Vagina (tissue), 2 donors: ENCODE measurements around the gene PPP1R13B. TPM values are rescaled to one million over a fixed set of nuclear protein-coding genes. Genes with fewer than 3 reads are reported as not detected.

Experiments
- DNase-seq, 2 donors: peaks; one replicate each; pipeline ENCODE4 v3.0.0-alpha.2; 2017; ENCODE audit errors: extremely low spot score in 2 of 2
- H3K27ac ChIP-seq: fragments of 200-600 bp; sonication (generic); one replicate; pipeline ENCODE4 v1.5.1; 2019
- H3K27me3 ChIP-seq: fragments of 200-600 bp; sonication (generic); one replicate; pipeline ENCODE4 v1.5.1; 2019
- H3K36me3 ChIP-seq, 2 donors: fragments of 200-600 bp; sonication (generic); one replicate each; pipeline ENCODE4 v1.5.1; 2017 to 2019
- H3K4me1 ChIP-seq: fragments of 200-600 bp; sonication (generic); one replicate; pipeline ENCODE4 v1.5.1; 2019
- H3K4me3 ChIP-seq, 2 donors: fragments of 200-600 bp; sonication (generic); 1 replicate in 1 of 2; 2 replicates in 1 of 2; pipeline ENCODE4 v1.5.1; 2016 to 2019
- H3K9me3 ChIP-seq: fragments of 200-600 bp; sonication (generic); one replicate; pipeline ENCODE4 v1.5.1; 2019
- POLR2A ChIP-seq, 2 donors: fragments of 450-650 bp; IDR thresholded peaks; one replicate each; pipeline ENCODE4 v1.6.1; 2017; ENCODE audit warnings: antibody characterized with exemption in 2 of 2, mild to moderate bottlenecking in 2 of 2, moderate library complexity in 2 of 2
- POLR2AphosphoS5 ChIP-seq, 2 donors: sonication (generic); formaldehyde crosslinking; IDR thresholded peaks; one replicate each; pipeline ENCODE4 v1.9.0; 2017; ENCODE audit warnings: antibody characterized with exemption in 2 of 2, mild to moderate bottlenecking in 2 of 2, low read depth in 1 of 2; ENCODE audit not compliant: insufficient read depth in 1 of 2
- intact Hi-C: fragments of 100-400 bp; cut with DNase I; formaldehyde crosslinking; loops from one replicate; pipeline ENCODE4 v1.15.1; 2023
- total RNA-seq: library from RNA; depleted of rRNA; stranded (reverse); fragments of >200 nt; gene quantifications from one replicate; pipeline ENCODE4 v1.2.3, GENCODE V29; 2016
- TF ChIP-seq, protein P1 (sequence below), 3 experiments: fragments of 450-650 bp in 2 of 3; fragments of 200-600 bp in 1 of 3; sonication (generic) in 1 of 3; IDR thresholded peaks; one replicate each; pipeline ENCODE4 v1.5.1; 2017 to 2019; ENCODE audit warnings: antibody characterized with exemption in 3 of 3, mild to moderate bottlenecking in 2 of 3, moderate library complexity in 2 of 3

The PPP1R13B gene
- total RNA-seq, 1 donor from 2014 or later: 34.1 TPM

DNA sequence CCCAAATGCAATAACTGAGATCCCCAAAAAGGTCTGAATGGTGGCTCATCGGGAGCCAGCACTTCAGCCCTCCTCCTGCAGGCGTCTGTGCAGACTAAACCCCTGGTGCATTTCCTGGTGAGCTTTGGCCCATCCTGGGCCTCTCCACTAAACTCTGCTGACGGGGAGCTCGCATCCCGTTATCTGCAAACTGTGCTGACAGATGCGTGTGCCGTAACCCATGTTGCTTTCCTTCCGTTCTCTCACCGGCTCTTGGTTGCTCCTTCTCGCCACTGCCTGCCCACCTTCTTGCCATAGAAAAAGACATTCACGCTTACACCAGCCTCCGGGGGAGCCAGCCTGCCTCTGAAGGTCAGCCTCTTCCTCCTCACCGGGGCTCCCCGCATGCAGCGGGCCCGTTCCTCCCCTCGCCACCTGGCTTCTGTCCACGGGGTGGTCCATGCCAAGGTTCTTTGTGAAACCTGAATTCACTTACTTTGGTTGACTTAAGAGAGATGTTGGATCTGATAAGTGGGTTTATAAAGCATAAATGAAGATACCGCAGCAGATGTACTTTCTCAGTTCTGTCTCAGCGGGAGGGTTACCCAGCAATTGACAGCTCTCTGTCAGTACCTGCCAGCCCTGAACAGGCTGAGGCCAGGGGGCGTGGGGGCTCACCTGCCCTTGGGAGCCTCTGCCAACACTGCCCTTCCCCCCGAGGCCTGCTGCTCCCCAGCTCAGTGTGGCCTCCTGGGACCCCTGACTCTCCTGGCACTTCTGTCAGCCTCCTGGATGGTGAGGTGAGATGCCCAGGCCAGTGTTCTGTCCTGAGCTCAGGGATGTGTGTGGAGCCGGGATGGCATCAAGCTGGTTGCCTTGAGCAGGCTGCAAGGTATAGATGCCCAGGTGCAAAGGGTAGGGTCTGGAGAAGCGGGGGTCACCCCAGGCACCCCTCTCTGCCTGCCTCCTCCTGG lies 117.6 kb downstream of the PPP1R13B start:
- Histone ChIP-seq H3K36me3 (peaks cover 0 to 54% of the 10 kb centered on the region in 2 donors), H3K27ac (no peak overlapping the region), H3K4me3 (no peak overlapping the region), H3K27me3 (no peaks in the 10 kb centered on the region), H3K9me3 (no peaks in the 10 kb centered on the region), H3K4me1 (peaks cover 63% of the 10 kb centered on the region)
- DNase-seq: no peak
- TF ChIP-seq POLR2A (IDR thresholded peaks at IDR 0.05) (no peak), POLR2AphosphoS5 (IDR thresholded peaks at IDR 0.05; ENCODE audit: insufficient read depth in 1 of 2, low read depth in 1 of 2) (no peak)
- TF ChIP-seq, protein P1, sequence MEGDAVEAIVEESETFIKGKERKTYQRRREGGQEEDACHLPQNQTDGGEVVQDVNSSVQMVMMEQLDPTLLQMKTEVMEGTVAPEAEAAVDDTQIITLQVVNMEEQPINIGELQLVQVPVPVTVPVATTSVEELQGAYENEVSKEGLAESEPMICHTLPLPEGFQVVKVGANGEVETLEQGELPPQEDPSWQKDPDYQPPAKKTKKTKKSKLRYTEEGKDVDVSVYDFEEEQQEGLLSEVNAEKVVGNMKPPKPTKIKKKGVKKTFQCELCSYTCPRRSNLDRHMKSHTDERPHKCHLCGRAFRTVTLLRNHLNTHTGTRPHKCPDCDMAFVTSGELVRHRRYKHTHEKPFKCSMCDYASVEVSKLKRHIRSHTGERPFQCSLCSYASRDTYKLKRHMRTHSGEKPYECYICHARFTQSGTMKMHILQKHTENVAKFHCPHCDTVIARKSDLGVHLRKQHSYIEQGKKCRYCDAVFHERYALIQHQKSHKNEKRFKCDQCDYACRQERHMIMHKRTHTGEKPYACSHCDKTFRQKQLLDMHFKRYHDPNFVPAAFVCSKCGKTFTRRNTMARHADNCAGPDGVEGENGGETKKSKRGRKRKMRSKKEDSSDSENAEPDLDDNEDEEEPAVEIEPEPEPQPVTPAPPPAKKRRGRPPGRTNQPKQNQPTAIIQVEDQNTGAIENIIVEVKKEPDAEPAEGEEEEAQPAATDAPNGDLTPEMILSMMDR (IDR thresholded peaks at IDR 0.05): no peak
- intact Hi-C loops: no loop called here

DNA sequence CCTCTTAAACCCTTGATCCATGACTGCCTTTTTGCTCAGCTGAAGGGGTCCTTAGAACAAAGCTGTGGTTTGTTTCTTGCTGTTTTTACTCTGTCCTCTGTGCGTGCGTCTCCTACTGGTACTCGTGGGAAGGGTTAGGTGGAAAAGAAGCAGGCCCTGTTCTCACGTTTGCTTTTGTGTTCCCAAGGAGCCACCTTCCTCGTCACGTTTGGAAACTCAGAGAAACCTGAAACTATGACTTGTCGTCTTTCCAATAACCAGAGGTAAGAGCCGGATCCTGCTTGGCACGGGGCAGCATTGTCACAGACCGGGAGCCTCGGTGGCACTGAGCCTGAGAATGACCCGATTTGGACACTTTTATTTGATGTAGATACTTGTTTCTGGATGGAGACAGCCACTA lies 118.7 kb downstream of the PPP1R13B start:
- intact Hi-C loops: no loop called here
- Histone ChIP-seq H3K4me3 (no peak overlapping the region), H3K27ac (no peak overlapping the region), H3K4me1 (peaks cover 63% of the 10 kb centered on the region), H3K9me3 (no peaks in the 10 kb centered on the region), H3K36me3 (peaks cover 0 to 44% of the 10 kb centered on the region in 2 donors), H3K27me3 (no peaks in the 10 kb centered on the region)
- TF ChIP-seq POLR2AphosphoS5 (IDR thresholded peaks at IDR 0.05; ENCODE audit: insufficient read depth in 1 of 2, low read depth in 1 of 2): no peak
- no peak for TF ChIP-seq POLR2A (IDR thresholded peaks at IDR 0.05)
- TF ChIP-seq, protein P1 (IDR thresholded peaks at IDR 0.05): no peak
- no peak for DNase-seq

DNA sequence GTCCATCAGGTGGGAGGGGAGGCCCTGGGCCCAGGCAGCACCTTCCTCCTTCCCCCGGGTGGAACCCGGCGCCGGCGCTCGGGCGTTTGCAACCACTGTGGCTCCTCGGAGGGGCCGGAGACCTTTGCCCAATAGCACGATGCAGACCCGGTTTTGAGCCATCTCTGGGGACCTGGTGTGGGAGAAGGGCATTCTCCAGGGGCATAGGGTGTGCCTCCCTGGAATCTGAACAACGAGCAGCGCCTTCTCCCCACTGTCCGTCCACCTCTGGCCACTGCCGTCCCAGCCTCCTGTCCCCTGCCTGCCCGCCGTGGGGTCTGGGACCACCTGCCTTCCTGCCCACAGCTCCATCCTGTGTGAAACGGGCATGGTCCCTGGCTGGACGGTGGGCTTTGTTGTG lies 119.2 kb downstream of the PPP1R13B start:
- intact Hi-C loops: no loop called here
- Histone ChIP-seq H3K27ac (no peak overlapping the region), H3K4me1 (peaks cover 69% of the 10 kb centered on the region), H3K27me3 (no peaks in the 10 kb centered on the region), H3K9me3 (no peaks in the 10 kb centered on the region), H3K36me3 (peaks cover 0 to 42% of the 10 kb centered on the region in 2 donors), H3K4me3 (no peak overlapping the region)
- no peak for TF ChIP-seq POLR2A (IDR thresholded peaks at IDR 0.05)
- no peak for TF ChIP-seq POLR2AphosphoS5 (IDR thresholded peaks at IDR 0.05; ENCODE audit: insufficient read depth in 1 of 2, low read depth in 1 of 2)
- TF ChIP-seq, protein P1 (IDR thresholded peaks at IDR 0.05): no peak
- no peak for DNase-seq

DNA sequence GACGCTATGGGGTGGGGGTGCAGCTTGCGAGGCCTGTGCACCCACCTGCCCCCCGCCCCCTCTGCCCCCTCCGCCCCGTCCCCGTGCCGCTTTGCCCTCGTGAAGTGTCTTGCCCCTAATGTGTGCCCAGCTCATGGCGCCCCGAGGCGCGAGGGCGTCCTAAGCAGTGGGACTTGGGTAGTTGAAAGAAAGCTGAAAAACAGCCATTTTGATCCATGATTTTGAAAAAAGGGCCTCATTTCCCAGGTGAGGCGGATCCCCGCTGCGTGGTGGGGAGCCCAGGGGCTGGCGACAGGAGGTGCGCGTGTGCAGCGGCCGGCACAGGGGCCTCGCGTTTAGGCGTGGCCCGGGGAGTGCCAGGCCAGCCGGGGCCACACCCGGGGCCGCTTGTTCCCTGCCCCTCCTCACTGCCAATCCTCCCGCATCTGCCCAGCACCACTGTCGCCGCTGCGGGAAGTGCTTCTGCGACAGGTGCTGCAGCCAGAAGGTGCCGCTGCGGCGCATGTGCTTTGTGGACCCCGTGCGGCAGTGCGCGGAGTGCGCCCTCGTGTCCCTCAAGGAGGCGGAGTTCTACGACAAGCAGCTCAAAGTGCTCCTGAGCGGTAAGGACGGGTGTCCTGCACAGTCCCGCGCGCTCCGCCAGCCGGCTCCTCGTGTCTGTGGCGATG lies 119.9 kb downstream of the PPP1R13B start:
- Histone ChIP-seq H3K36me3 (peaks cover 0 to 42% of the 10 kb centered on the region in 2 donors), H3K27me3 (no peaks in the 10 kb centered on the region), H3K4me1 (peaks cover 69% of the 10 kb centered on the region), H3K27ac (no peak overlapping the region), H3K9me3 (no peaks in the 10 kb centered on the region), H3K4me3 (no peak overlapping the region)
- DNase-seq: no peak
- TF ChIP-seq POLR2AphosphoS5 (IDR thresholded peaks at IDR 0.05; ENCODE audit: insufficient read depth in 1 of 2, low read depth in 1 of 2) (no peak), POLR2A (IDR thresholded peaks at IDR 0.05) (no peak)
- TF ChIP-seq, protein P1 (IDR thresholded peaks at IDR 0.05): no peak
- intact Hi-C loops: no loop called here
